ENCODE data around the gene PPP1R12C.

DNA sequence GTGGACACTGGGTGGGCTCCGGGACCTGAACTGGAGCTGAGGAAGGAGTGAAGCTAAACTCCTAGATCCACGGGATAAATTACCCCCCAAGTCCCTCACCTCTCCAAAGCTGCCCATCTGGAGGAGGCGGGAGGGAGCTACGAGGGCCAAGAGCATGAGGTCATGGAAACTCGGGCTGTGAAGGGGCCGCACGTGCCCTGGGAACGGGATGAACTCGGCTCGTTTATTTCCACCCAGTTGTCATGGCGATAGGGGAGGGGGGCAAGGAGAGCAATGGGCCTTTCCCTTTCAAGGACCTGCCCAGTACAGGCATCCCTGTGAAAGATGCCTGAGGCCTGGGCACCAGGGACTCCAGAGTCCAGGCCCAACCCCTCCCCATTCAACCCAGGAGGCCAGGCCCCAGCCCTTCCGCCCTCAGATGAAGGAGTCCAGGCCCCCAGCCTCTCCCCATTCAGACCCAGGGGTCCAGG lies 3.8 kb downstream of the PPP1R12C start:
- TF ChIP-seq POLR2A (IDR thresholded peaks at IDR 0.05) (no peak), CTCF (IDR thresholded peaks at IDR 0.05) (no peak)

Data from Peyer's patch (tissue), 4 donors.